Left lung (tissue), 10 donors: Measurements from ENCODE around the gene PIN4. TPM values are rescaled to one million over a fixed set of nuclear protein-coding genes. Genes with fewer than 3 reads are reported as not detected.

ENCODE experiments used
- ATAC-seq: fragments of 200-7000 bp; cut with Tn5 transposase; one replicate; pipeline ENCODE4 v1.9.1; 2020; ENCODE audit warnings: moderate library complexity
- DNase-seq, 4 donors: peaks; one replicate each; pipeline ENCODE4 v3.0.0-alpha.2; 2013 to 2020
- H3K27ac ChIP-seq, 2 donors: fragments of 200-600 bp; sonication (generic) in 1 of 2; one replicate each; pipeline versions ENCODE4 v1.5.0 to v1.8.0; 2020 to 2021
- H3K27me3 ChIP-seq, 2 donors: fragments of 200-600 bp; sonication (generic) in 1 of 2; one replicate each; pipeline versions ENCODE4 v1.5.0 to v1.8.0; 2020 to 2021
- H3K36me3 ChIP-seq, 2 donors: fragments of 200-600 bp; sonication (generic) in 1 of 2; one replicate each; pipeline versions ENCODE4 v1.5.0 to v1.8.0; 2020 to 2021
- H3K4me1 ChIP-seq, 2 donors: fragments of 200-600 bp; one replicate each; pipeline ENCODE4 v1.8.0; 2021
- H3K4me3 ChIP-seq, 2 donors: fragments of 200-600 bp; sonication (generic) in 1 of 2; one replicate each; pipeline versions ENCODE4 v1.5.0 to v1.8.0; 2020 to 2021; ENCODE audit warnings: mild to moderate bottlenecking in 1 of 2
- H3K9me3 ChIP-seq, 2 donors: fragments of 200-600 bp; sonication (generic) in 1 of 2; one replicate each; pipeline versions ENCODE4 v1.5.0 to v1.8.0; 2020 to 2021
- intact Hi-C, 2 donors: fragments of 100-400 bp; cut with DNase I; formaldehyde crosslinking; loops; one replicate each; pipeline versions ENCODE4 v1.11.2 to v1.14.2; 2022
- polyA plus RNA-seq, 6 donors: library from polyadenylated mRNA; unstranded; fragments of 120-200 nt; gene quantifications; one replicate each; pipeline ENCODE4 v1.2.1, GENCODE V29; 2013; ENCODE audit not compliant: insufficient read length in 6 of 6
- total RNA-seq, 2 donors: library from RNA; stranded (reverse); fragmentation: NEBNext Ultra II Directional; extraction: Animal tissue kit (Norgen Biotek cat#: 25700); gene quantifications; one replicate each; pipeline ENCODE4 v1.2.1, GENCODE V29; 2021
- TF ChIP-seq, protein P1 (sequence below), 2 donors: fragments of 200-600 bp; sonication (generic) in 1 of 2; IDR thresholded peaks; one replicate each; pipeline versions ENCODE4 v1.5.0 to v1.8.0; 2021; ENCODE audit warnings: antibody characterized with exemption in 2 of 2
- donor health status: DM: no; HTN: yes; CAD: no.
- donor health status: DM: no; HTN: no; CAD: no.

The PIN4 gene
- total and polyA plus RNA-seq, 8 donors: 7.6 to 43.3 (median 34.6) TPM

DNA sequence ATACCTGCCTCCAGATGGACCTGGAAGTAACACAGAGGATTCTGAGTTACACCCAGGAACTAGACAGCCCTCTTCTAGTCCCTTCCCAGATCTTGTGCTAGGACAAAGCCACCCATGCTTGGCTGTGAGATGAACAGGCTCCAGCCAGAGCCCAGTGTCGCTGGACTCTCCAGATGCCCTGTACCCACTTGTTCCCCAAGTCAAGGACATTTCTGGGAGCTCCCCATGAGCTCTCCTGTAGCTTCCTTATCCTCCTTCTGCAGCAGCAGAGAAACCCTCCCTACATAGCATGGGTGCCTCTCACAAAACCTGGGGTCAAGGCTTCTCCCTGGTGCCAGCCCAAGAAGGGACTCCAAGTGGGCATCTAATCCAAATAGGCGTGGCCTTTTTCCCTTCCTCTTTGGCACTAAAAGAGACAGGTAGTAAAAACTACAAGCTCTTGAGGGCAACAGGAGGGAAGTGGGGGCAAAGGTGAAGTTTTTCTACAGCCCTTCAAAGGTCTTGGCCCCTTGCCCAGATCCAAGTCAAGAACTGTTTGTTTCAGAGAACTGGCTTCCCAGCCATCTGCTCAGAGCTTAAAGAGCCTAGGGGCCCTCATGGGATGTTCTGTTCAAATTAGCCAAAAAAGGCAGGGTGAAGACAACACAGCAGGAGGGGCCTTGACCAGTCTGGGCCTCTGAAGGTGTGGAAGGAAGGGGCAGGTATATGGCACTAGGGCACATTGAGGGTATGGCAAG is 65.8 kb downstream of the PIN4 start:
- peak in 2 of 4 donors; percentile 28 to 50 for DNase-seq
- no peaks in the 10 kb centered on the region for H3K9me3 ChIP-seq
- ATAC-seq: peak; percentile 73
- H3K4me1 ChIP-seq: no peaks in the 10 kb centered on the region
- intact Hi-C loops: no loop called here
- no peak overlapping the region for H3K27ac ChIP-seq
- peaks cover 0 to 8% of the 10 kb centered on the region in 2 donors for H3K27me3 ChIP-seq
- H3K36me3 ChIP-seq: no peaks in the 10 kb centered on the region
- H3K4me3 ChIP-seq: no peak overlapping the region
- TF ChIP-seq, protein P1, sequence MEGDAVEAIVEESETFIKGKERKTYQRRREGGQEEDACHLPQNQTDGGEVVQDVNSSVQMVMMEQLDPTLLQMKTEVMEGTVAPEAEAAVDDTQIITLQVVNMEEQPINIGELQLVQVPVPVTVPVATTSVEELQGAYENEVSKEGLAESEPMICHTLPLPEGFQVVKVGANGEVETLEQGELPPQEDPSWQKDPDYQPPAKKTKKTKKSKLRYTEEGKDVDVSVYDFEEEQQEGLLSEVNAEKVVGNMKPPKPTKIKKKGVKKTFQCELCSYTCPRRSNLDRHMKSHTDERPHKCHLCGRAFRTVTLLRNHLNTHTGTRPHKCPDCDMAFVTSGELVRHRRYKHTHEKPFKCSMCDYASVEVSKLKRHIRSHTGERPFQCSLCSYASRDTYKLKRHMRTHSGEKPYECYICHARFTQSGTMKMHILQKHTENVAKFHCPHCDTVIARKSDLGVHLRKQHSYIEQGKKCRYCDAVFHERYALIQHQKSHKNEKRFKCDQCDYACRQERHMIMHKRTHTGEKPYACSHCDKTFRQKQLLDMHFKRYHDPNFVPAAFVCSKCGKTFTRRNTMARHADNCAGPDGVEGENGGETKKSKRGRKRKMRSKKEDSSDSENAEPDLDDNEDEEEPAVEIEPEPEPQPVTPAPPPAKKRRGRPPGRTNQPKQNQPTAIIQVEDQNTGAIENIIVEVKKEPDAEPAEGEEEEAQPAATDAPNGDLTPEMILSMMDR (IDR thresholded peaks at IDR 0.05): no peak

Other genes starting within 250 kb of the PIN4 start
- gene RTL5, start 49.8 kb upstream of the PIN4 start, total RNA-seq: 10 to 100 TPM; 10.6 to 13.3 TPM
- gene RTL5, start 49.8 kb upstream of the PIN4 start, polyA plus RNA-seq: 10 to 100 TPM; 21.7 to 29.8 (median 25.6) TPM
- 1 to 10 TPM; 1.1 to 1.5 TPM for gene ERCC6L, start 57.3 kb downstream of the PIN4 start, total RNA-seq
- 1 to 10 TPM; 3.2 to 6.8 (median 3.9) TPM for gene ERCC6L, start 57.3 kb downstream of the PIN4 start, polyA plus RNA-seq
- gene RPS4X, start 95.5 kb downstream of the PIN4 start, total RNA-seq: 1,000 to 10,000 TPM in 1 of 2 donors, 100 to 1,000 TPM in 1; 576 to 1,027 TPM
- gene RPS4X, start 95.5 kb downstream of the PIN4 start, polyA plus RNA-seq: 1,000 to 10,000 TPM; 1,671 to 2,967 (median 2,194) TPM
- gene CITED1, start 124.2 kb downstream of the PIN4 start, total RNA-seq: 1 to 10 TPM in 1 of 2 donors, under 1 TPM in 1; 0.39 to 3.8 TPM
- under 1 TPM in 5 of 6 donors, not detected in 1; 0.59 to 0.96 (median 0.61) TPM for gene CITED1, start 124.2 kb downstream of the PIN4 start, polyA plus RNA-seq